Esophagus muscularis mucosa (tissue), 4 donors: ENCODE results near the gene NPVF.

Experiments used
- EP300 ChIP-seq: sonication (generic); formaldehyde crosslinking; IDR thresholded peaks from one replicate; pipeline ENCODE4 v1.6.1; 2017; ENCODE audit warnings: antibody characterized with exemption
- POLR2AphosphoS5 ChIP-seq, 2 donors: sonication (generic); formaldehyde crosslinking; IDR thresholded peaks; one replicate each; pipeline ENCODE4 v1.6.1; 2017; ENCODE audit warnings: antibody characterized with exemption in 2 of 2
- TF ChIP-seq, protein P1 (sequence below), 3 experiments: fragments of 200-600 bp in 2 of 3; fragments of 450-650 bp in 1 of 3; sonication (generic) in 2 of 3; IDR thresholded peaks; one replicate each; pipeline ENCODE4 v1.5.1; 2017 to 2019; ENCODE audit warnings: antibody characterized with exemption in 3 of 3, mild to moderate bottlenecking in 2 of 3, moderate library complexity in 1 of 3

DNA sequence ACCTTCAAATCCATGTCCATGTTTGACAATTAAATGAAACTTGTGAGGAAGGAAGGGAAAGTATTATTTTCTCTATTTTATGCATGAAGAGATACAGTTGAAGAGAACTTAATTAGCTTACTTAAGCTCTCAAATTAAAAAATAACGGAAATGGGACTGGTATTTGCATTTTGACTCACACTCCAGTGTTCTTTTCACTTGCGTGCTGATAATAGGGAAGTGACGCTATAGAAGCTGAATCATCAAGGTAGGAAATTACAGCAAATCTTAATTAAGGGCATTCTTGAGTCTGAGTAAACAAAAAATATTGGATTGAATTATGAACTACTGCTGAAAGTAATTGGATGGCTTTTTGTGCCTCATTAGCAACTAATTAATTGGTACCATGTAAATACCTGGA, 44.0 kb upstream of the NPVF start:
- no peak for TF ChIP-seq POLR2AphosphoS5 (IDR thresholded peaks at IDR 0.05)
- TF ChIP-seq, protein P1, sequence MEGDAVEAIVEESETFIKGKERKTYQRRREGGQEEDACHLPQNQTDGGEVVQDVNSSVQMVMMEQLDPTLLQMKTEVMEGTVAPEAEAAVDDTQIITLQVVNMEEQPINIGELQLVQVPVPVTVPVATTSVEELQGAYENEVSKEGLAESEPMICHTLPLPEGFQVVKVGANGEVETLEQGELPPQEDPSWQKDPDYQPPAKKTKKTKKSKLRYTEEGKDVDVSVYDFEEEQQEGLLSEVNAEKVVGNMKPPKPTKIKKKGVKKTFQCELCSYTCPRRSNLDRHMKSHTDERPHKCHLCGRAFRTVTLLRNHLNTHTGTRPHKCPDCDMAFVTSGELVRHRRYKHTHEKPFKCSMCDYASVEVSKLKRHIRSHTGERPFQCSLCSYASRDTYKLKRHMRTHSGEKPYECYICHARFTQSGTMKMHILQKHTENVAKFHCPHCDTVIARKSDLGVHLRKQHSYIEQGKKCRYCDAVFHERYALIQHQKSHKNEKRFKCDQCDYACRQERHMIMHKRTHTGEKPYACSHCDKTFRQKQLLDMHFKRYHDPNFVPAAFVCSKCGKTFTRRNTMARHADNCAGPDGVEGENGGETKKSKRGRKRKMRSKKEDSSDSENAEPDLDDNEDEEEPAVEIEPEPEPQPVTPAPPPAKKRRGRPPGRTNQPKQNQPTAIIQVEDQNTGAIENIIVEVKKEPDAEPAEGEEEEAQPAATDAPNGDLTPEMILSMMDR (IDR thresholded peaks at IDR 0.05) = no peak
- no peak for TF ChIP-seq EP300
